HG02885 (cell line): ENCODE measurements around the gene YY1AP1.
"Not testable (repeated sequence)": the region's sequence is repeated elsewhere in the genome, so short reads cannot be mapped to it uniquely, and the experiment has no call there.

Experiments used
- ATAC-seq: cut with Tn5 transposase; IDR thresholded peaks from one replicate; pipeline ENCODE4 v1.9.1; 2021; ENCODE audit warnings: mild to moderate bottlenecking; ENCODE audit not compliant: unreplicated experiment, poor library complexity

The YY1AP1 gene

GRCh38 chr1:155688324-155689080 is at the start of gene YY1AP1:
YY1AP1 (minus strand) TSS chr1:155688774; CDS start chr1:155680436, 8,338 bp downstream.
- peak; percentile 79 for ATAC-seq

- no peak for ATAC-seq
These were observed 40.7 kb upstream of the YY1AP1 start for GRCh38 chr1:155729031-155729898.

- ATAC-seq, result no peak
These were observed 36.6 kb upstream of the YY1AP1 start for GRCh38 chr1:155725142-155725541.

- ATAC-seq, result no peak
These were observed 31.1 kb upstream of the YY1AP1 start for GRCh38 chr1:155719703-155720102.

GRCh38 chr1:155718524-155719115 is 30.0 kb upstream of the YY1AP1 start:
- ATAC-seq, result not testable (repeated sequence)

GRCh38 chr1:155717041-155717440 is 28.5 kb upstream of the YY1AP1 start:
- no peak for ATAC-seq

GRCh38 chr1:155715777-155716176 is 27.2 kb upstream of the YY1AP1 start:
- no peak for ATAC-seq

GRCh38 chr1:155715056-155715455 is 26.5 kb upstream of the YY1AP1 start:
- ATAC-seq, result not testable (repeated sequence)

- ATAC-seq, result no peak
These were observed 24.5 kb upstream of the YY1AP1 start for GRCh38 chr1:155713075-155713474.

- not testable (repeated sequence) for ATAC-seq
These were observed 24.1 kb upstream of the YY1AP1 start for GRCh38 chr1:155712636-155713035.

- ATAC-seq, result not testable (repeated sequence)
These were observed 22.9 kb upstream of the YY1AP1 start for GRCh38 chr1:155711457-155711856.

GRCh38 chr1:155709391-155709790 is 20.8 kb upstream of the YY1AP1 start:
- ATAC-seq, result no peak

- no peak for ATAC-seq
These were observed 17.6 kb upstream of the YY1AP1 start for GRCh38 chr1:155706139-155706538.

- ATAC-seq, result not testable (repeated sequence)
These were observed 15.8 kb upstream of the YY1AP1 start for GRCh38 chr1:155704414-155704813.

GRCh38 chr1:155703216-155703615 is 14.6 kb upstream of the YY1AP1 start:
- ATAC-seq, result no peak

GRCh38 chr1:155701675-155702074 is 13.1 kb upstream of the YY1AP1 start:
- ATAC-seq, result not testable (repeated sequence)

GRCh38 chr1:155699062-155699461 is 10.5 kb upstream of the YY1AP1 start:
- ATAC-seq, result not testable (repeated sequence)

- ATAC-seq, result no peak
These were observed 9.9 kb upstream of the YY1AP1 start for GRCh38 chr1:155698382-155699038.

GRCh38 chr1:155697616-155698015 is 9.0 kb upstream of the YY1AP1 start:
- ATAC-seq, result not testable (repeated sequence)

GRCh38 chr1:155697046-155697445 is 8.5 kb upstream of the YY1AP1 start:
- no peak for ATAC-seq
